Esophagus (tissue), 2 donors: ENCODE measurements around the gene PAM16. TPM values are rescaled to one million over a fixed set of nuclear protein-coding genes. Genes with fewer than 3 reads are reported as not detected.

Source experiments
- H3K27ac ChIP-seq, 2 donors: one replicate each; pipeline ENCODE4 v1.5.1; 2013; ENCODE audit warnings: low read depth in 2 of 2, mild to moderate bottlenecking in 2 of 2, inconsistent platforms in 1 of 2, low read length in 1 of 2, moderate library complexity in 1 of 2
- H3K27me3 ChIP-seq, 2 donors: one replicate each; pipeline ENCODE4 v1.6.1; 2013; ENCODE audit warnings: low read length in 2 of 2, control low read depth in 1 of 2, mild to moderate bottlenecking in 1 of 2; ENCODE audit not compliant: insufficient read depth in 2 of 2, control insufficient read depth in 1 of 2
- H3K36me3 ChIP-seq, 2 donors: one replicate each; pipeline ENCODE4 v1.6.1; 2013; ENCODE audit warnings: low read length in 1 of 2; ENCODE audit not compliant: control insufficient read depth in 2 of 2, insufficient read depth in 2 of 2
- H3K4me1 ChIP-seq, 2 donors: one replicate each; pipeline ENCODE4 v1.6.1; 2013; ENCODE audit warnings: low read length in 1 of 2; ENCODE audit not compliant: control insufficient read depth in 2 of 2, insufficient read depth in 2 of 2
- H3K4me3 ChIP-seq, 2 donors: one replicate each; pipeline ENCODE4 v1.5.1; 2013; ENCODE audit warnings: low read length in 2 of 2, mild to moderate bottlenecking in 2 of 2, low read depth in 1 of 2, moderate library complexity in 1 of 2
- H3K9me3 ChIP-seq, 2 donors: one replicate each; pipeline ENCODE4 v1.6.1; 2013; ENCODE audit warnings: mild to moderate bottlenecking in 2 of 2, low read depth in 1 of 2, low read length in 1 of 2, moderate library complexity in 1 of 2; ENCODE audit not compliant: control insufficient read depth in 2 of 2, insufficient read depth in 1 of 2
- WGBS, 2 donors: extraction: QIAGEN DNeasy Blood & Tissue Kit; methylation state at CpG; one replicate each; pipeline ENCODE4 v1.1.7; 2013; 5-methylcytosine and 5-hydroxymethylcytosine counted together
- polyA plus RNA-seq, 2 donors: library from polyadenylated mRNA; stranded (reverse); fragments of 200-250 nt; gene quantifications; one replicate each; pipeline ENCODE4 v1.2.3, GENCODE V29; 2013
- donor health status: healthy with polysubstance abuse.
- donor health status: Bipolar disorder and iron deficiency.

PAM16 gene
- polyA plus RNA-seq, 2 donors: 48.2 to 86.1 TPM

- Histone ChIP-seq H3K36me3 (no peaks in the 10 kb centered on the region), H3K4me1 (peaks cover 0 to 3% of the 10 kb centered on the region in 2 donors), H3K9me3 (no peaks in the 10 kb centered on the region), H3K27ac (peak overlapping the region; percentile 73 to 80), H3K27me3 (no peaks in the 10 kb centered on the region), H3K4me3 (peak overlapping the region; percentile 44 to 51)
- WGBS, 2 donors: 6 to 8% methylated on average over 54 to 68 of the region's 68 CpGs
These were observed 43.7 kb downstream of the PAM16 start for GRCh38 chr16:4307215-4308037.

GRCh38 chr16:4306470-4307214 lies 44.5 kb downstream of the PAM16 start:
- Histone ChIP-seq H3K4me1 (peaks cover 0 to 3% of the 10 kb centered on the region in 2 donors), H3K27me3 (no peaks in the 10 kb centered on the region), H3K9me3 (no peaks in the 10 kb centered on the region), H3K4me3 (peak overlapping the region; percentile 44 to 51), H3K27ac (peak overlapping the region; percentile 73 to 80), H3K36me3 (no peaks in the 10 kb centered on the region)
- WGBS, 2 donors: 53 to 54% methylated on average over 16 of the region's 16 CpGs

GRCh38 chr16:4303973-4304372 lies 47.1 kb downstream of the PAM16 start:
- no peaks in the 10 kb centered on the region for H3K36me3 ChIP-seq
- no peaks in the 10 kb centered on the region for H3K9me3 ChIP-seq
- H3K4me1 ChIP-seq: peaks cover 0 to 3% of the 10 kb centered on the region in 2 donors
- no peak overlapping the region for H3K4me3 ChIP-seq
- H3K27ac ChIP-seq: no peak overlapping the region
- no peaks in the 10 kb centered on the region for H3K27me3 ChIP-seq
- WGBS, 2 donors: 73 to 75% methylated on average over 13 of the region's 13 CpGs

- H3K27ac ChIP-seq: no peak overlapping the region
- no peaks in the 10 kb centered on the region for H3K27me3 ChIP-seq
- WGBS, 2 donors: 95 to 97% methylated on average over 6 of the region's 6 CpGs
- no peaks in the 10 kb centered on the region for H3K9me3 ChIP-seq
- no peak overlapping the region for H3K4me3 ChIP-seq
- H3K4me1 ChIP-seq: peaks cover 0 to 2% of the 10 kb centered on the region in 2 donors
- H3K36me3 ChIP-seq: no peaks in the 10 kb centered on the region
These were observed 49.2 kb downstream of the PAM16 start for GRCh38 chr16:4301968-4302367.

- Histone ChIP-seq H3K27me3 (no peaks in the 10 kb centered on the region), H3K36me3 (no peaks in the 10 kb centered on the region), H3K27ac (no peak overlapping the region), H3K4me3 (no peak overlapping the region), H3K9me3 (no peaks in the 10 kb centered on the region), H3K4me1 (peaks cover 0 to 2% of the 10 kb centered on the region in 2 donors)
- WGBS, 2 donors: 97 to 98% methylated on average over 4 of the region's 4 CpGs
These were observed 49.9 kb downstream of the PAM16 start for GRCh38 chr16:4301177-4301576.

- H3K4me3 ChIP-seq: no peak overlapping the region
- no peaks in the 10 kb centered on the region for H3K27me3 ChIP-seq
- 32 to 36% methylated on average over 15 of the region's 15 CpGs for WGBS, 2 donors
- peak overlapping the region; percentile 84 to 91 for H3K27ac ChIP-seq
- H3K4me1 ChIP-seq: peaks cover 0 to 6% of the 10 kb centered on the region in 2 donors
- H3K36me3 ChIP-seq: no peaks in the 10 kb centered on the region
- no peaks in the 10 kb centered on the region for H3K9me3 ChIP-seq
These were observed 52.2 kb downstream of the PAM16 start for GRCh38 chr16:4298761-4299522.

GRCh38 chr16:4297480-4297879 lies 53.6 kb downstream of the PAM16 start:
- Histone ChIP-seq H3K4me1 (peaks cover under 1 to 12% of the 10 kb centered on the region in 2 donors), H3K4me3 (no peak overlapping the region), H3K36me3 (no peaks in the 10 kb centered on the region), H3K27ac (no peak overlapping the region), H3K27me3 (no peaks in the 10 kb centered on the region), H3K9me3 (no peaks in the 10 kb centered on the region)
- WGBS, 2 donors: 85 to 87% methylated on average over 6 of the region's 6 CpGs

GRCh38 chr16:4295581-4295980 lies 55.5 kb downstream of the PAM16 start:
- Histone ChIP-seq H3K27me3 (no peaks in the 10 kb centered on the region), H3K36me3 (no peaks in the 10 kb centered on the region), H3K27ac (no peak overlapping the region), H3K4me3 (no peak overlapping the region), H3K4me1 (peaks cover 2 to 13% of the 10 kb centered on the region in 2 donors), H3K9me3 (no peaks in the 10 kb centered on the region)
- 87 to 88% methylated on average over 6 of the region's 6 CpGs for WGBS, 2 donors

- H3K4me1 ChIP-seq: peaks cover 2 to 15% of the 10 kb centered on the region in 2 donors
- no peaks in the 10 kb centered on the region for H3K36me3 ChIP-seq
- H3K9me3 ChIP-seq: no peaks in the 10 kb centered on the region
- H3K27ac ChIP-seq: peak overlapping the region; percentile 13 to 28
- H3K27me3 ChIP-seq: no peaks in the 10 kb centered on the region
- 14 to 22% methylated on average over 20 of the region's 20 CpGs for WGBS, 2 donors
- H3K4me3 ChIP-seq: no peak overlapping the region
These were observed 57.2 kb downstream of the PAM16 start for GRCh38 chr16:4293822-4294457.
